NK-92 treated with Interleukin-12 subunit alpha and Interleukin-12 subunit beta, amount 100 ng/mL, for 24 hours (cell line): ENCODE data around the gene CFH.
"Not testable (repeated sequence)": the region's sequence is repeated elsewhere in the genome, so short reads cannot be mapped to it uniquely, and the experiment has no call there.

ENCODE experiments used
- DNase-seq: peaks from one replicate; lab custom pipeline; 2025; lab: John Stamatoyannopoulos, UW

Gene CFH

DNA sequence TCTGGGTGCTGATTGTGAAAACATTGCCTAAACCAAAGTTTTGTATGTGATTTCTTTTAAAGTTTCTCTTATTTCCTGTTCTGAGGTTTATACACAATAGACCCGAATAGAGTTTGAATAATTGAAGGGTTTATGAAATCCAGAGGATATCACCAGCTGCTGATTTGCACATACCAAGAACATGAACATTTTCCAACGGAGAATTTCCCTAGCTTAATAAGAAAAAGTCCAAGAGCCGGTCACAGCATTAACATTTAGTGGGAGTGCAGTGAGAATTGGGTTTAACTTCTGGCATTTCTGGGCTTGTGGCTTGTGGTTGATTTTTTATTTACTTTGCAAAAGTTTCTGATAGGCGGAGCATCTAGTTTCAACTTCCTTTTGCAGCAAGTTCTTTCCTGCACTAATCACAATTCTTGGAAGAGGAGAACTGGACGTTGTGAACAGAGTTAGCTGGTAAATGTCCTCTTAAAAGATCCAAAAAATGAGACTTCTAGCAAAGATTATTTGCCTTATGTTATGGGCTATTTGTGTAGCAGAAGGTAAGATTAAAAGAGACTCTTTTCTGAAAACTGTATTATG is at the start of gene CFH:
CFH (plus strand) TSS at position 407 of the 579 bp plus-strand sequence; CDS start at position 482, 75 bp downstream.
- DNase-seq, result no peak

GRCh38 chr1:196603651-196604050 is 48.2 kb upstream of the CFH start:
- DNase-seq, result no peak

GRCh38 chr1:196607981-196608380 is 43.9 kb upstream of the CFH start:
- no peak for DNase-seq

GRCh38 chr1:196608390-196609369 is 43.2 kb upstream of the CFH start, which contains the start of gene KCNT2:
KCNT2 (minus strand) TSS chr1:196608440; CDS start chr1:196608309, 131 bp downstream.
- no peak for DNase-seq

GRCh38 chr1:196609370-196609737 is 42.5 kb upstream of the CFH start:
- DNase-seq, result no peak

- no peak for DNase-seq
Measured at GRCh38 chr1:196611873-196612272, 40.0 kb upstream of the CFH start.

DNA sequence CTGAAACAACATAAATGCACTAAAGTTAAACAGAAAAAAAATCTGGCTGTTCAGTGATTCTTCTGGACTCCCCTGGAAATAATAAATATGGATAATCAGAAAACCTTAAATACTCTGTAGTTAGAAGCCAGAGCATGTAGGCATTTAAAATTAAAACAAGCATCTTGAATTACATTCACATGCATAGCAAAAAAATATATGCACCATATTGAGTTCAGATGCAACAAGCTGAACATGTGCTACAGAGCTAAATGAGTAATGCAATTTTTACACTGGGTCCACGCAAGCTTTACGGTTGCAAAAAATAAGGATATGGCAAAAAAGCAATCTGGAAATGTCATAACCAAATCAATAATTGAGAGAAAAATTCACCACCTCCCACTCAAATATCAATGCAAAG is 32.1 kb upstream of the CFH start:
- DNase-seq, result no peak

GRCh38 chr1:196623079-196623478 is 28.8 kb upstream of the CFH start:
- no peak for DNase-seq

GRCh38 chr1:196628838-196629237 is 23.0 kb upstream of the CFH start:
- DNase-seq, result no peak

GRCh38 chr1:196637606-196638005 is 14.2 kb upstream of the CFH start:
- DNase-seq, result no peak

GRCh38 chr1:196638466-196638865 is 13.4 kb upstream of the CFH start:
- DNase-seq, result no peak

DNA sequence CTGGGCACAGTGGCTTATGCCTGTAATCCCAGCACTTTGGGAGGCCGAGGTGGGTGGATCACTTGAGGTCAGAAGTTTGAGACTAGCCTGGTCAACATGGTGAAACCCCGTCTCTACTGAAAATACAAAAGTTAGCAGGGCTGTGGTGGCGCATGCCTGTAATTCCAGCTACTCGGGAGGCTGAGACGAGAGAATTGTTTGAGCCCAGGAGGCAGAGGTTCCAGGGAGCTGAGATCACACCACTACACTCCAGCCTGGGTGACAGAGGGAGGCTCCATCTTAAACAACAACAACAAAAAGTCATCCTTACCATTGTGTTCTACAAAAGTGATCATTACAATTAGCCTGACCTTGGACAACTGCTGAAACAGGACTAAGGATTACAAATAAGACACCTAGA is 12.6 kb upstream of the CFH start:
- not testable (repeated sequence) for DNase-seq

DNA sequence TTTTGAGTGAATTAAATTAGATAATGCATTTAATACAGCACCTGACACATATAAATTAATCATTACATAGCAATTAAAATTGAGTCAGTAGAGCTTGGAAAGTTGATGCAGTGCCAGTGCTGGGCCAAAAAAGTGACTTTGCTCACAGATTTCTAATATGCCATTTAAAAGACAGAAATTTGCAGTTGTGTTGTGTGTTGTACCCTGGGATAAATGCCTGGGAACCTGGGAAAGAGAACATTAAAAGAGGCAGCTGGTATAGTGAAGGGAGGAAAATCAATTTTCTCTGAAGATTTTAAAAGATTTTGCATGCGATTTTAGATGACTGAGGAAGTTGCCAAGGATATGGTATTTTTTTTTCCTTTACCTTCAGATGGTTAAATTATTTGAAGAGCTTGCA is 10.9 kb upstream of the CFH start:
- no peak for DNase-seq

DNA sequence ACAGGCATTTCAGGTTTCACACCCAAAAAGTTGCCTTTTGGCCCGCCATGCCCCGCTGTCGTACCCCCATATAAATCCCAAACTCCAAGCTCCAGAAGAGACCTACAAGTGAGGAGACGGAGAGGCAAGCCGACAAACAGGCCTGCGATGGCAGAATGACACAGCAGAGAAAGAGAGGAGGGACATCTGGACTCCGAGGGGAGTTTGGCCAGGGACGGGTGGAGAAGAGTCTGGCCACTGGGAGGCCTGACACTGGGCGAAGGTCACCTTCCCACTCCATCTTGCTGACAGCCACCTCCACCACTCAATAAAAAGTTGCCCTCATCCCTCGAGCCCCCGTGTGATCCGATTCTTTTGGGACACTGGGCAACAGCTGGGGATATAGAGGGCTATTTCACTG is 1.9 kb upstream of the CFH start:
- DNase-seq, result no peak

DNA sequence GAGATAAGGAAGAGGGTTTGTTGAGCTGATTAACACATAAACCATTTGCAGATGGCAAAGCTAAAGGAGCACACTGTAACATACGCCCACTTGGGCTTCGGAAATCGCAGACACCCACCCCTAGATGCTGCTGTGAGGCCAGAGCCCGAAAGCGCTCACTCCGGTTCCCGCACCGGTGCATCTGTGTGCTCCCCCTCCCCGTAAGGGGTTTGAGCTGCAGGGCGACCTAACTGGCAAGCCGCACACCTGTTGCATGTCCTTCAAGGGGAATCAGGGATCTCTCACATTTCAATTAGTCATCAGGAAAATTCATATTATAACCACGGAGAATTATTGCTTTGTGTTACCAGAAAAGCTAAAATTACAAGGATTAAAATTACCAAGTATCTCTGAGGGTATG is 1.4 kb upstream of the CFH start:
- no peak for DNase-seq

GRCh38 chr1:196651079-196651478 is 764 bp upstream of the CFH start:
- DNase-seq, result no peak

GRCh38 chr1:196654271-196654670 is 2.4 kb downstream of the CFH start:
- DNase-seq, result no peak

- DNase-seq, result no peak
Measured at GRCh38 chr1:196655071-196655470, 3.2 kb downstream of the CFH start.

GRCh38 chr1:196655494-196655893 is 3.7 kb downstream of the CFH start:
- DNase-seq, result no peak

- DNase-seq, result no peak
Measured at GRCh38 chr1:196659471-196659870, 7.6 kb downstream of the CFH start.

GRCh38 chr1:196660272-196660671 is 8.4 kb downstream of the CFH start:
- no peak for DNase-seq

GRCh38 chr1:196660852-196661251 is 9.0 kb downstream of the CFH start:
- DNase-seq, result no peak

GRCh38 chr1:196661345-196661744 is 9.5 kb downstream of the CFH start:
- DNase-seq, result no peak
